ENCODE data around the gene LYPD6. TPM values are rescaled to one million over a fixed set of nuclear protein-coding genes. Genes with fewer than 3 reads are reported as not detected.

The LYPD6 gene
- total RNA-seq, 1 experiment from 2014 or later, result 11.5 TPM

DNA sequence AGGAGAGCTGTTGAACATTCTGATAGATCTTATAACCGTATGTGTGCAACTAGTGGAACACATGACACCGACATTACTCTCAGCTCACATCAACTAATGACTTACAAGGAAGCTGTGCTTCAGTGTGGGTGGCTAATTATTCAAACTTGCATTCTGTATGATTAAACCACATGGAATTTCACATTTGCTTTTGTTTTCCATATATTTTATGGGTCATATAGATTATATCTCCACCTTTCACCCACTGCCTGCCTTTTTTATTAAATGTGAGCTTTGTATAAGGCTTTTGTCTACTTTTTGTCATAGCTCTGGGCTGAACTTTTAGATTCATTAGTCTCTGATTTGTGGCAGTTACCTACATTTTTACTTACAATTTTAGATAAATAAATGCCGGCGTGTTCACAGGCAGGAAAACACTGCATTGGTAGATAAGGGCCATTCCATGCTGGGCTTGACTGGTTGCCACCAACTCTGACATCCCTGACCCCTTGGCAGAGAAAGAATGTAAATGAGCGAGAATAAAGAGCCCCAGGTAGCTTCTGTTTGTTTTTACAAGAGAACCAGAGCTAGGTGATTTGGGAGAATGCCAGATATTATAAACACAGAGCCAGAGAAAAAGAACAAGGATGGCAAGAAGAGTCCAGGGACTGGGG lies 35.7 kb downstream of the LYPD6 start:
- DNase-seq, result no peak
- no peak overlapping the region for H3K27ac ChIP-seq
- H3K4me1 ChIP-seq, result no peaks in the 10 kb centered on the region; the same call in 1 of the 2 replicates
- no peak overlapping the region for H3K4me3 ChIP-seq
- H3K9me3 ChIP-seq (replicated peaks), result no peaks in the 10 kb centered on the region
- H3K36me3 ChIP-seq, result no peaks in the 10 kb centered on the region
- H3K27me3 ChIP-seq, result no peaks in the 10 kb centered on the region

- no peaks in the 10 kb centered on the region; the same call in 1 of the 2 replicates for H3K4me1 ChIP-seq
- H3K27ac ChIP-seq, result no peak overlapping the region
- H3K27me3 ChIP-seq, result no peaks in the 10 kb centered on the region
- no peaks in the 10 kb centered on the region for H3K9me3 ChIP-seq (replicated peaks)
- H3K36me3 ChIP-seq, result no peaks in the 10 kb centered on the region
- H3K4me3 ChIP-seq, result no peak overlapping the region
- DNase-seq, result no peak
Measured at GRCh38 chr2:149370061-149370775, 39.8 kb downstream of the LYPD6 start.

GRCh38 chr2:149371476-149371875 lies 41.1 kb downstream of the LYPD6 start:
- Histone ChIP-seq H3K4me3 (no peak overlapping the region), H3K27me3 (no peaks in the 10 kb centered on the region), H3K9me3 (replicated peaks) (no peaks in the 10 kb centered on the region), H3K27ac (no peak overlapping the region), H3K36me3 (no peaks in the 10 kb centered on the region), H3K4me1 (no peaks in the 10 kb centered on the region)
- DNase-seq, result no peak

DNA sequence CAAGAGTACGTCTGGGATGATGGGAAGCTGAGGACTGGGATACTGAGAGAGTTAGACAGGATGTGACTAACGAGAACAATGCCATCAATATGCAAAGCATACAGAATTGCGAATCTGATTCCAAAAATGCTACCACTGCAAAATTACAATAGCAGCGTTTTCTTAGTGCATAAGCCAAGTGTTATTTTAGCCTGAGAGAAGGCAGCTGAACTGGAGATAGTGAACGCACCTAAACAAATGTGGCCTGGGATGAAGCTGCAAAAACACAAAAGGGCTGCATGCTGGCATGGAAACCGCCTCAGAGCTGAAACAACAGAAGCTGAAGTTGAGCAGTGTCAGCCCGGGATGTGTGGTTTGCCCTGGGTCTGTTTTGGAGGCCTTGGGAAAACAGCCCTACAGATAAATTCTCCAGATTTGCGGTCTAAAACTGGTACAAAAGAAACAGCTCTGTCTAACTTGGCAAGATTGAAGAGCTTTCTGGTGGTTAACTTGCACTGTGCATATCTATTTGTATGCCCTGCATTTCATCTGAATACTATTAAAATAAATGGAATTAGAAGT lies 45.5 kb downstream of the LYPD6 start:
- Histone ChIP-seq H3K36me3 (no peaks in the 10 kb centered on the region), H3K4me1 (no peaks in the 10 kb centered on the region), H3K27ac (no peak overlapping the region), H3K27me3 (no peaks in the 10 kb centered on the region), H3K9me3 (replicated peaks) (no peaks in the 10 kb centered on the region), H3K4me3 (no peak overlapping the region)
- no peak for DNase-seq

DNA sequence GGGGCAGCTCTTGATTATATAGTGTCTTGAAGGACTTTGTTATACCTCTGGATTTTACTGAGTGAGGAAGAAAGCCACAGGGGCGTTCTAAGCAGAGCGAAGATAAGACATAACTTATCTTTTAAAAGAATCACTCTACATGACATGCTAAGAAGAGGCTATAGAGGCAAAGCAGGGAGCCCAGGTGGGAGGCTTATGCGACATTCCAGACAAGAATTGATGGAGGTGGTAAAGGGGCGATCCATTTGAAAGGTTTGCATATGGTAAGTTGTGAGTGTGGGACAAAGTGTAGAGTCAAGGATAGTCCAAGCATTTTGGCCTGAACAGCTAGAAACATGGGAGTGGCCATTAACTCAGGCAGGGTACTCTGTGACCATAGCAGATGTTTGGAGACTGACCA lies 49.8 kb downstream of the LYPD6 start:
- Histone ChIP-seq H3K4me3 (no peak overlapping the region), H3K36me3 (no peaks in the 10 kb centered on the region), H3K4me1 (no peaks in the 10 kb centered on the region), H3K27ac (no peak overlapping the region), H3K27me3 (no peaks in the 10 kb centered on the region), H3K9me3 (replicated peaks) (no peaks in the 10 kb centered on the region)
- DNase-seq, result no peak

GRCh38 chr2:149383340-149383739 lies 53.0 kb downstream of the LYPD6 start:
- Histone ChIP-seq H3K9me3 (replicated peaks) (no peaks in the 10 kb centered on the region), H3K27me3 (no peaks in the 10 kb centered on the region), H3K27ac (no peak overlapping the region), H3K4me1 (no peaks in the 10 kb centered on the region), H3K36me3 (no peaks in the 10 kb centered on the region), H3K4me3 (no peak overlapping the region)
- DNase-seq, result no peak

DNA sequence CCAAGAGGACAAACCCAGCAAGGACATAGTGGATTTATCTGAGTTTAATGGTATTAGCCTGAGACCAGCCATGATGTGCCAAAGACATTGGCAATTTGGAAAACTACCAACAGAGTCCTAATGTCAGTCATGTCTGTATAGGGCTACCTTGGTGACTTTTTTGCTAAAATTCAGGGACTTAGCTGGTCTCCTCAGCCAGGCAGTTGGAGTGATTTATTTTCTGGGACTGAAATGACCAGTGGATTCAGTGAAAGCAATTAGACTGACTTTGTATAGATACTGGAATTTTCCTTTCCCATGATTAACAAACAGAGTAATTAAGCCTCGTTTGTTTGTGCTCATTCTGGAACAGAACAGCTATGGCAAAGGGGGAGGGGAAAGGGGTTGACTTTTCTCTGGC lies 55.0 kb downstream of the LYPD6 start:
- no peak overlapping the region for H3K27ac ChIP-seq
- no peak overlapping the region for H3K4me3 ChIP-seq
- no peaks in the 10 kb centered on the region for H3K27me3 ChIP-seq
- DNase-seq, result no peak
- no peaks in the 10 kb centered on the region for H3K36me3 ChIP-seq
- H3K9me3 ChIP-seq (replicated peaks), result no peaks in the 10 kb centered on the region
- peaks cover 9% of the 10 kb centered on the region for H3K4me1 ChIP-seq

GRCh38 chr2:149387411-149387810 lies 57.0 kb downstream of the LYPD6 start:
- no peaks in the 10 kb centered on the region for H3K9me3 ChIP-seq (replicated peaks)
- no peak overlapping the region for H3K4me3 ChIP-seq
- peaks cover 9% of the 10 kb centered on the region for H3K4me1 ChIP-seq
- H3K27ac ChIP-seq, result no peak overlapping the region
- H3K36me3 ChIP-seq, result no peaks in the 10 kb centered on the region
- DNase-seq, result no peak
- H3K27me3 ChIP-seq, result no peaks in the 10 kb centered on the region

- peaks cover 9% of the 10 kb centered on the region for H3K4me1 ChIP-seq
- no peaks in the 10 kb centered on the region for H3K36me3 ChIP-seq
- no peak overlapping the region for H3K4me3 ChIP-seq
- no peaks in the 10 kb centered on the region for H3K9me3 ChIP-seq (replicated peaks)
- no peaks in the 10 kb centered on the region for H3K27me3 ChIP-seq
- H3K27ac ChIP-seq, result no peak overlapping the region
- DNase-seq, result peak in 1 of 2 experiments; percentile 27
Measured at GRCh38 chr2:149388120-149388816, 57.9 kb downstream of the LYPD6 start.

DNA sequence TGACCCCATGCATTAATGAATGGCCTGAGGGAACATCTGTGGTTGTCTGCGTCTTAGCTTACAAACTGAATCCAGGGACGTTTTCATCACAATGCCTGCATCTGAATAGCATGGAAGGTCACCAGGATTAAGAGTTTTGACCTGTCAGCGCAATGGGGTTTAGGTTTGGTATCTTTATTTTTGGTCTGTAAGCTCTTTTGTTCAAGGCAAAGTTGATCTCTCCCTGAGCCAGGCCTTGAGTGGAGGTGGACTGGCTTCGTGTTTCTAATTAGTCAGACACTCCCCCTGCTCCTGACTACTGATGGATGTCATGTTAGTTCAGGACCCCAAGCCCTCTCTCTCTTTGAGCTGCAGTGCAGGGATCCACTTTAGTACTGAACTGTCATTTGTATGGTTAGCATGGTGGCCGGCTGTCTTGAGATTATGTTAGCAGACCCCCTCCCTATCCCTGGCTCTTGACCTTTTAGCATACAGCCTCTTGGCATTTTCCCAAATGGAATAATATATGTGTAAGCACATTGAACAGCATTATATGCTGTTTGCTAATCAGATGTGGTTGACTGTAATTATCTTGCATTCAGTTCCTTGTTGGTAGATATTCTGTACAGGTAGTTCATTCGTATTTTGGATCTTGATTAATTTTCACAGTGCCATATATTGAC lies 59.2 kb downstream of the LYPD6 start:
- Histone ChIP-seq H3K4me1 (peaks cover 9% of the 10 kb centered on the region), H3K27me3 (no peaks in the 10 kb centered on the region), H3K27ac (no peak overlapping the region), H3K36me3 (no peaks in the 10 kb centered on the region), H3K9me3 (replicated peaks) (no peaks in the 10 kb centered on the region), H3K4me3 (no peak overlapping the region)
- DNase-seq, result peak in 1 of 2 experiments; percentile 33

- H3K27me3 ChIP-seq, result no peaks in the 10 kb centered on the region
- DNase-seq, result no peak
- no peaks in the 10 kb centered on the region for H3K9me3 ChIP-seq (replicated peaks)
- H3K4me3 ChIP-seq, result no peak overlapping the region
- H3K27ac ChIP-seq, result no peak overlapping the region
- no peaks in the 10 kb centered on the region for H3K36me3 ChIP-seq
- H3K4me1 ChIP-seq, result peaks cover 9% of the 10 kb centered on the region
Measured at GRCh38 chr2:149393614-149394013, 63.2 kb downstream of the LYPD6 start.

DNA sequence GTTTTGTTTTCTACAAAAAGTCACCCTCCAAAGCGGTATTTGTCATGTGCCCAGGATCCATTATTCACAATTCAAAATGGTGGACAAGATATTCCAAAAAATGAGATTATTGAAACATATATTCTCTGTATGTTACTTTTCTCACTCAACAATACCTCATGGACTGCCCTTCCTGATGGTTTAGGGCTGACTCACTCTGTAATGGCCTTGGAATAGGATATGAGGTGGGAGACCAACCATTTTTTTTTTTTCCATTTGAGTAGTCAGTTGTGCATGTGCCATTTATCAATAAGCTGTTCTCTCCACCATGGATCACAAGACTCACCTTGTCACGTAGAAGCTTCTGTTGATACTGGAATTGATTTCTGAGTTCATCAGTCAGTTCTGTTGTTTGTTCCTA lies 64.5 kb downstream of the LYPD6 start:
- no peak overlapping the region for H3K4me3 ChIP-seq
- DNase-seq, result no peak
- H3K4me1 ChIP-seq, result no peaks in the 10 kb centered on the region
- no peaks in the 10 kb centered on the region for H3K9me3 ChIP-seq (replicated peaks)
- no peaks in the 10 kb centered on the region for H3K36me3 ChIP-seq
- no peaks in the 10 kb centered on the region for H3K27me3 ChIP-seq
- H3K27ac ChIP-seq, result no peak overlapping the region

- H3K4me1 ChIP-seq, result no peaks in the 10 kb centered on the region
- no peaks in the 10 kb centered on the region for H3K36me3 ChIP-seq
- peak; percentile 6 to 22 for DNase-seq
- no peak overlapping the region for H3K27ac ChIP-seq
- no peaks in the 10 kb centered on the region for H3K27me3 ChIP-seq
- H3K9me3 ChIP-seq (replicated peaks), result no peaks in the 10 kb centered on the region
- no peak overlapping the region for H3K4me3 ChIP-seq
Measured at GRCh38 chr2:149399934-149400615, 69.7 kb downstream of the LYPD6 start.

- Histone ChIP-seq H3K27ac (no peak overlapping the region), H3K4me1 (no peaks in the 10 kb centered on the region), H3K4me3 (no peak overlapping the region), H3K9me3 (replicated peaks) (no peaks in the 10 kb centered on the region), H3K36me3 (no peaks in the 10 kb centered on the region), H3K27me3 (no peaks in the 10 kb centered on the region)
- no peak for DNase-seq
Measured at GRCh38 chr2:149400997-149401396, 70.6 kb downstream of the LYPD6 start.

Data from SJCRH30 (cell line).